ENCODE measurements around the gene ZMYM3.

DNA sequence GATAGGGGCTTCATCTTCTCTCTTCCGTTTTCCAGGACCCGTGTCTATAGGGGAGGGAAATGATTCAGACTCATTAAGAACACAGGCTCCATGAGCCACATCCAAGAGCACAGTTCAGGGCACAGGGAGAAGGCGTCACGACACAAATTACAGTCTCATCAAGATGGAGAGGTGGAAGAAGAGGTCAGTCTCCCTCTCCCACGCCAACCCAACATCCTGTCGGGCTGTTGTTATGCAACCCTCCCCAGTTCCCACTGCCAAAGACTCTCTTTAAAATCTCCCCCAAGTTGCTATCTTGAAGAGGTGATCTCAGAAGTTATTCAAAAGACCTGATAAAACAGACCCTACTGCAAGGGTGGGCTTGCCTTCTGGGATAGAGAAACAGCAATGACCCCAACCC, 12.6 kb downstream of the ZMYM3 start:
- TF ChIP-seq, protein P1, sequence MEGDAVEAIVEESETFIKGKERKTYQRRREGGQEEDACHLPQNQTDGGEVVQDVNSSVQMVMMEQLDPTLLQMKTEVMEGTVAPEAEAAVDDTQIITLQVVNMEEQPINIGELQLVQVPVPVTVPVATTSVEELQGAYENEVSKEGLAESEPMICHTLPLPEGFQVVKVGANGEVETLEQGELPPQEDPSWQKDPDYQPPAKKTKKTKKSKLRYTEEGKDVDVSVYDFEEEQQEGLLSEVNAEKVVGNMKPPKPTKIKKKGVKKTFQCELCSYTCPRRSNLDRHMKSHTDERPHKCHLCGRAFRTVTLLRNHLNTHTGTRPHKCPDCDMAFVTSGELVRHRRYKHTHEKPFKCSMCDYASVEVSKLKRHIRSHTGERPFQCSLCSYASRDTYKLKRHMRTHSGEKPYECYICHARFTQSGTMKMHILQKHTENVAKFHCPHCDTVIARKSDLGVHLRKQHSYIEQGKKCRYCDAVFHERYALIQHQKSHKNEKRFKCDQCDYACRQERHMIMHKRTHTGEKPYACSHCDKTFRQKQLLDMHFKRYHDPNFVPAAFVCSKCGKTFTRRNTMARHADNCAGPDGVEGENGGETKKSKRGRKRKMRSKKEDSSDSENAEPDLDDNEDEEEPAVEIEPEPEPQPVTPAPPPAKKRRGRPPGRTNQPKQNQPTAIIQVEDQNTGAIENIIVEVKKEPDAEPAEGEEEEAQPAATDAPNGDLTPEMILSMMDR (conservative IDR thresholded peaks at IDR 0.05 in 1 of 2, IDR thresholded peaks at IDR 0.05 in 1 of 2; ENCODE audit: low read depth in 1 of 2, low read length in 2 of 2): no peak
- no peak for TF ChIP-seq EZH2 (IDR thresholded peaks at IDR 0.05; ENCODE audit: low read length, missing control alignments)

Data from fibroblast of lung (primary cell).